Hematopoietic multipotent progenitor cell treated with erythropoietin and hydrocortisone succinate and interleukin-3 and kit ligand, for 15 days (in vitro differentiated cells): ENCODE measurements around the gene RNPEPL1.

Experiments
- DNase-seq: peaks from one replicate; pipeline ENCODE4 v3.0.0-alpha.2; 2015; ENCODE audit warnings: low spot score

RNPEPL1 gene

GRCh38 chr2:240626531-240627300 lies 58.4 kb downstream of the RNPEPL1 start:
- DNase-seq, result no peak

GRCh38 chr2:240627736-240628506 lies 59.6 kb downstream of the RNPEPL1 start:
- no peak for DNase-seq

GRCh38 chr2:240628507-240628807 lies 60.2 kb downstream of the RNPEPL1 start:
- no peak for DNase-seq

GRCh38 chr2:240628808-240629618 lies 60.7 kb downstream of the RNPEPL1 start:
- DNase-seq, result no peak

- no peak for DNase-seq
Observed at GRCh38 chr2:240629619-240629967, 61.3 kb downstream of the RNPEPL1 start.

- DNase-seq, result no peak
Observed at GRCh38 chr2:240629968-240630770, 61.9 kb downstream of the RNPEPL1 start.
